Measurements from ENCODE around the gene UNC93B1. TPM values are rescaled to one million over a fixed set of nuclear protein-coding genes. Genes with fewer than 3 reads are reported as not detected.

Gene UNC93B1
- total and polyA plus RNA-seq, 2 of the 13 experiments (the other 11 are each of a cell fraction or from before 2014, with no cell fraction given), result 8.8 to 18.9 TPM

- 0 out of 2 replicates have a peak, but pooled peaks have one; percentile 81 for TF ChIP-seq ZNF691 (CRISPR knock-in tag; IDR thresholded peaks at IDR 0.05; ENCODE audit: borderline replicate concordance, low read depth)
- TF ChIP-seq WIZ (CRISPR knock-in tag; IDR thresholded peaks at IDR 0.05), result no peak
- TF ChIP-seq FOXK1 (CRISPR knock-in tag; IDR thresholded peaks at IDR 0.05; ENCODE audit: borderline replicate concordance, low read depth), result peak; percentile 33; the same call in 1 of the 2 replicates
- 0 out of 2 replicates have a peak, but pooled peaks have one; percentile 26 for TF ChIP-seq ZNF430 (CRISPR knock-in tag; IDR thresholded peaks at IDR 0.05)
- TF ChIP-seq ZNF598 (CRISPR knock-in tag; IDR thresholded peaks at IDR 0.05; ENCODE audit: borderline replicate concordance), result 0 out of 2 replicates have a peak, but pooled peaks have one; percentile 48
- peak; percentile 58; the same call in 1 of the 2 replicates for TF ChIP-seq ZBTB26 (CRISPR knock-in tag; IDR thresholded peaks at IDR 0.05; ENCODE audit: borderline replicate concordance)
- peak; percentile 64; the same call in 1 of the 2 replicates for TF ChIP-seq ZNF501 (CRISPR knock-in tag; IDR thresholded peaks at IDR 0.05)
- peak; percentile 54; the same call in 1 of the 2 replicates for TF ChIP-seq ZKSCAN8 (CRISPR knock-in tag; IDR thresholded peaks at IDR 0.05; ENCODE audit: borderline replicate concordance)
- TF ChIP-seq EED (CRISPR knock-in tag; IDR thresholded peaks at IDR 0.05), result peak; percentile 30; the same call in 1 of the 2 replicates
- no peak for TF ChIP-seq NR3C1 (CRISPR knock-in tag; IDR thresholded peaks at IDR 0.05)
- 0 out of 2 replicates have a peak, but pooled peaks have one; percentile 30 for TF ChIP-seq ZNF615 (CRISPR knock-in tag; IDR thresholded peaks at IDR 0.05; ENCODE audit: borderline replicate concordance)
- 0 out of 2 replicates have a peak, but pooled peaks have one; percentile 54 for TF ChIP-seq NR0B2 (CRISPR knock-in tag; IDR thresholded peaks at IDR 0.05)
- TF ChIP-seq CREM (IDR thresholded peaks at IDR 0.05), result peak; percentile 72
- TF ChIP-seq CREM (CRISPR knock-in tag; IDR thresholded peaks at IDR 0.05), result no peak
- TF ChIP-seq AKAP8 (CRISPR knock-in tag; IDR thresholded peaks at IDR 0.05), result peak; percentile 60; the same call in 1 of the 2 replicates
- peak; percentile 79 for TF ChIP-seq ESRRA (CRISPR knock-in tag; IDR thresholded peaks at IDR 0.05; ENCODE audit: low read depth)
- TF ChIP-seq HES4 (CRISPR knock-in tag; IDR thresholded peaks at IDR 0.05; ENCODE audit: borderline replicate concordance), result peak; percentile 16; the same call in 1 of the 2 replicates
- TF ChIP-seq CHD2 (IDR thresholded peaks at IDR 0.05; ENCODE audit: low read depth, low read length), result 0 out of 2 replicates have a peak, but pooled peaks have one; percentile 36
- TF ChIP-seq KDM5B (CRISPR knock-in tag; IDR thresholded peaks at IDR 0.05; ENCODE audit: borderline replicate concordance), result peak; percentile 86
- peak; percentile 63; the same call in 1 of the 2 replicates for TF ChIP-seq AHR (CRISPR knock-in tag; IDR thresholded peaks at IDR 0.05)
- TF ChIP-seq ZNF414 (CRISPR knock-in tag; IDR thresholded peaks at IDR 0.05), result 0 out of 2 replicates have a peak, but pooled peaks have one; percentile 52
- no peak; the same call in 1 of the 2 replicates for TF ChIP-seq ZNF350 (CRISPR knock-in tag; IDR thresholded peaks at IDR 0.05; ENCODE audit: borderline replicate concordance, low read depth)
- peak; percentile 65; the same call in 1 of the 2 replicates for TF ChIP-seq ZNF639 (CRISPR knock-in tag; conservative IDR thresholded peaks at IDR 0.05)
These were observed 26.6 kb upstream of the UNC93B1 start, which contains the start of gene NDUFS8 (continued) for GRCh38 chr11:68030318-68031143.
